Measurements from ENCODE around the gene RPL31.

DNA sequence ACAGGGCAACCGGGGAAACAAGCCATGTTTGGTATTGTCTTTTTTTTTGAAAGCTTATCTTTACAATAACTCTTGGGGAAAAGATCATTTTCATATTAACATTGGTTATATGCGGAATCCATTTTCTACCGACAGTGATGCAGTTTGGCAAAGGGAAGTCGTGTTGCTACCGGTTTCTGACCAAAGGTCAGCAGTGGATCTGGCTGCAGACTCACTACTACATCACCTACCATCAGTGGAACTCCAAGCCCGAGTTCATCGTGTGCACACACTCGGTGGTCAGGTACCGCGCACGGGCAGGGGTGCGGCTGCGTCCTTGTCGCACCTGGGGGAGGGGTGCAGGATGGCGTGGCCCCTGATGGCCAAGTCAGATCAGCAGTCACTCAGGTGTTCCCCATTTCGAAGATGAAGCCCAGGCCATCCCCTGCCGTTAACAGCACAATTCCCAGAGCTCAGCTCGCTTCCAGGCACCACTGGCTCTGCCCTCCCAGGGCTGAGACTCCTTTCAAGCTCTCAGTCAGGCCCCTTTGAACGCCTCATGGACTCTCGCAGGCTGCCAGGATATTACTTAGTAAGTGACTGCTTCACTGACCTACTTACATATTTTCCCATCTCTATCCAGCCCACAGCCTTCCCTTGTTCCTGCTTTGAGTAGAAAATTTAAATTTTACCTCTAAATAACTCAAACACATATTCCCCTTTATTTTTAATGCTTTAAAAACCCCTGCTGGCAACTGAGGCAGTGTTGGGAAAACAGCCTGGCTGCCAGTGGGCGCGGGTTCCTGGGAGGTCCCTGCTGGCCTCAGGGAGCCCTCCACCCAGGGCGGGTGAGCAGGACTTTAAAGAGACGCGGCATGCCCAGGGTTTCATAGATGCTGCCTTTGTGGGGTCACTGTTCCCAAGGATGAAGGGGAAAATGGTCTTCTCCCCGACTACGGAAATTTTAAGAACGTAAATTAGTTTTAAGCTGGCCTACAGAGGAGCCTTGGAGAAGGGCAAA is 33.6 kb upstream of the RPL31 start:
- TF ChIP-seq YY1 (IDR thresholded peaks at IDR 0.05; ENCODE audit: insufficient read depth, insufficient read length) (no peak), ZNF274 (IDR thresholded peaks at IDR 0.05; ENCODE audit: low read depth, low read length) (no peak)

All from NT2/D1 (cell line).